GM12891 (cell line): ENCODE results near the gene WASHC3.

Experiments used
- PAX5 ChIP-seq: IDR thresholded peaks from 2 replicates; pipeline ENCODE4 v1.6.1; 2011; ENCODE audit warnings: low read length, moderate library complexity, mild to moderate bottlenecking; ENCODE audit not compliant: insufficient read depth, severe bottlenecking
- POLR2A ChIP-seq: IDR thresholded peaks from 2 replicates; pipeline ENCODE4 v1.6.1; 2011; ENCODE audit warnings: low read depth, low read length, control low read depth
- POLR2AphosphoS5 ChIP-seq: IDR thresholded peaks from 2 replicates; pipeline ENCODE4 v1.6.1; 2011; ENCODE audit warnings: low read depth, low read length, control low read depth
- TAF1 ChIP-seq: IDR thresholded peaks from 2 replicates; pipeline ENCODE4 v1.6.1; 2011; ENCODE audit warnings: low read depth, low read length, control low read depth

DNA sequence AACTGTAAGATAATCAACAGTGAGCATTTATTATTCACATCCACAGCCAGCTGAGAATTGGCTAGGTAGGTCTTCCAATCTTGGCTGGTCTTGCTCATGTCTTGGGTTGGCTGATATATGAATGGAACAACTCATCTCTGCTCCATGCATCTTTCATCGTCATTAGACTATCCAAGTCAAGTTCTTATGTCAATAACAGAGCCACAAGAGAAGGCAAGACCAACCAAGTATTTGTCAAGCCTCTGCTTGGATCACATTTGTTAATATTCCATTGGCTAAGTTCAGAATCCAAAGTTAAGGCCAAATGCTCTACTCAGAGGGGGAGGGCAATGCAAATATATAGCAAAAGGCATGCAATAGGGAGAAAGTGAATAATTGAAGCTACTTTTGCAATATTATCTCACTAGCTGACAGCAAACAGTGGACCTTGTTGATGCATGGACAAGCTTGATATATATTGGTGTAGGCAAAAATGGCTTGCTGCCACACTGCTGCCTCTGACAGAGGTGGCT, 53.1 kb downstream of the WASHC3 start:
- TF ChIP-seq POLR2A (no peak), POLR2AphosphoS5 (no peak), PAX5 (no peak), TAF1 (no peak)
